Stimulated activated CD8-positive, alpha-beta memory T cell treated with anti-CD3 and anti-CD28 coated beads, Interleukin-15, amount 100 ng/mL, for 24 hours (primary cell): ENCODE results near the gene RHOF.
"Not testable (repeated sequence)": the region's sequence is repeated elsewhere in the genome, so short reads cannot be mapped to it uniquely, and the experiment has no call there.

ENCODE experiments used
- DNase-seq: peaks from one replicate; pipeline ENCODE4 v3.0.0-alpha.2; 2020; ENCODE audit warnings: low read depth

RHOF gene

DNA sequence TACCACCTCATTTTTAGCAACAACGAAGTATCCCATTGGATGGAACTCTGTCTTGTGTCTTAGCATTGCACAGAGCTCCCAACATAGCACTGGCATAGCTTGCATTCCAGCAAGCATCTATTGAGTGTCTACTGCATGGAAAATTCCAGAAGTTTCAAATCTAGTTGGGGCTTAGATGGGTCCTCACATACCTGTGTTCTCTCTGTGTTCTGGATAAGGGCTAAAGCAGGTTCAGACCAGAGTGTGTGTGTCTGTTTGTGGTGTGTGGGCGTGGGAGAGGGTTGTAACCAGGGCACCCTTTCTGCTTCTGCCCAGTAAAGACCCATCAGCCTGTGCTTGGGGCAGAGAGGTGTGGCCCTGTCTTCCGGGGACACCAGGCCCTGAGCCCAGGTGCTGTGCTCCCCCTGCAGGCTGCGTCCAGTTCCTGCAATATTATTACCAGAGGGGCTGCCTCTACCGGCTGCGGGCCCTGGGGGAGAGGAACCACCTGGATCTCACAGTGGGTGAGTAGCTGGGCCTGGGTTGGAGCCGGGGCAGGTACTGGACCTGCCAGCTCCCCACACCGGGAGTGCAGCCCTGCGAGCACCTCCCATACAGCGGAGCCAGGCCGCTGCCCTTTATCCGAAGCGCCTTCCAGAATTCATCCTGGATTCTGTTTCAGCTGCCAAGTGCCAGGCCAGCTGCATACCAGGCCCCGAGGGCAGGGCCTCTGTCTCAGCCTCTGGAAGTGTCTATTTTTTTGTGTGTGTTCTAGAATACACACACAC lies 20.3 kb downstream of the RHOF start:
- no peak for DNase-seq

DNA sequence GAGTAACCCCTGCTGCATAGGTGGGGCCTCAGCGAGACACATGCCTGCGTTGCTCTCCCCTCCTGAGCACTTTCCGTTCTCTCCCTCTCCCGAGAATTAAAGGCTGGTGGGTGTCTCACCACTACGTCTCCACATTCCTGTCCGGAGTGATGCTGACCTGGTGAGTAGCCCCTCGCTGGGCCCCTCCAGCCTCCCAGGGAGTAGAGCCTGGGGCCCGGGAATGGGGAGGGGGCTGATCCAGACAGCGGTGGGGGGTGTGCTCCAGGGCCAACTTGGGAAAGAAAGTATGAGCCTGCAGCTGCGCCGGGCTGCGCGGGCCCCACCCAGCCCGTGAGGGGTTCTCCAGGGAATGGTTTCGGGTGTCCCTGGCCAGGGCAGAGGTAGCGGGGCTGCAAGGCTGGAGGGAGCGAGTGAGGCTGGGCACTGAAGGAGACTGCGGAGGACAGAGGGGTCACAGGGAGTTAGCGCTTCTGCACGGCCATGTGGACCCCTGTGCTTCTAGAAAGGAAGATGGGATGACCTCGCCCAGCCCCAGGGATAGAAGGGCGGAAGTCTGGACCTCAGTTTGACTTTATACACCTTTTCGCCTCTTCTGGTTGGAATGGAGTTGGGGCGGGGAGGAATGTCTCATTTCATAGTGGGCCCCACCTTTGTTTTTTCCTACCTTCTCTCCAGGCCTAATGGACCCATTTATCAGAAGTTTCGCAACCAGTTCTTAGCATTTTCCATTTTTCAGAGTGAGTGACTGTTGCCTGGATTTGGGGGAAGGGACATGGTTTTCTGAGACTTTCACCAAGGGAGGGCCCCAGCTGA lies 22.5 kb downstream of the RHOF start:
- DNase-seq: no peak

- DNase-seq: no peak
Measured at GRCh38 chr12:121770388-121770787, 23.1 kb downstream of the RHOF start.

DNA sequence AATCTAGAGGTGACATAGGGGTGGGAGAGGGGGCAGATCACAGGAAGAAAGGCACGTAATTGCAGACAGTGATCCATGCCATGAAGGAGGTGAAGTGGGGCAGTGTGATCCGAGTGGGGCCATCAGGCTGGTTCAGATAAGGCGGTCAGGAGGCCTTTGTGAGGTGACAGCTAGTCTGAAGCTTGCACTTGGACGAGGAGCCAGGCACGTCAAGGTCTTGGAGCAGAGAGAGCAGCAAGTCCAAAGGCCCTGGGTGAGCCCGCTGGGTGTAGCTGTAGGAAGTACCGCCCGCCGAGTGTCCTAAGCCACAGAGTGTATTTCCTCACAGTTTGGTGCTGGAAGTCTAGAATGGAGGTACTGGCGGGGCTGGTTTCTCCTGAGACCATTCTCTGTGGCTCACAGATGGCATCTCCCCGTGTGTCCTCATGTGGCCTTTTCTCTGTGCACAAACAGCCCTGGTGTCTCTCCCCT lies 23.6 kb downstream of the RHOF start:
- no peak for DNase-seq

DNA sequence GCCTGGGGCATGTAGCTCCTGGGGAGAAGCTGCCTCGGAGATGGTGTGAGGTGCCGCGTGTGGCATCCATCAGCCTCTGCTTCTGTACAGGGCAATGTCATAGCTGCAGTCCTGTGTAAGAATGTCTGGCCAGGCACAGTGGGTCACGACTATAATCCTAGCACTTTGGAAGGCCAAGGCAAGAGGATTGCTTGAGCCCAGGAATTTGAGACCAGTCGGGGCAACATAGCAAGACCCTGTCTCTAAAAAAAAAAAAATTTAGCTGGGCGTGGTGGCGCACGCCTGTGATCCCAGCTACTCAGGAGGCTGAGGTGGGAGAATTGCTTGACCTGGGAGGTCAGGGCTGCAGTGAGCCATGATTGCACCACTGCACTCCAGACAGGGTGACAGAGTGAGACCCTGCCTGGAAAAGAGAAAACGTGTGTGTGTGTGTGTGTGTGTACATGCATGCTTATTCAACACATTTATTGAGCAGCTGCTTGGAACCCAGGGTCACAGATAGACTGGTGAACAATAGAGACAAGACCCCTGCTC lies 24.1 kb downstream of the RHOF start:
- no peak for DNase-seq

- no peak for DNase-seq
Measured at GRCh38 chr12:121767525-121768016, 25.9 kb downstream of the RHOF start.

DNA sequence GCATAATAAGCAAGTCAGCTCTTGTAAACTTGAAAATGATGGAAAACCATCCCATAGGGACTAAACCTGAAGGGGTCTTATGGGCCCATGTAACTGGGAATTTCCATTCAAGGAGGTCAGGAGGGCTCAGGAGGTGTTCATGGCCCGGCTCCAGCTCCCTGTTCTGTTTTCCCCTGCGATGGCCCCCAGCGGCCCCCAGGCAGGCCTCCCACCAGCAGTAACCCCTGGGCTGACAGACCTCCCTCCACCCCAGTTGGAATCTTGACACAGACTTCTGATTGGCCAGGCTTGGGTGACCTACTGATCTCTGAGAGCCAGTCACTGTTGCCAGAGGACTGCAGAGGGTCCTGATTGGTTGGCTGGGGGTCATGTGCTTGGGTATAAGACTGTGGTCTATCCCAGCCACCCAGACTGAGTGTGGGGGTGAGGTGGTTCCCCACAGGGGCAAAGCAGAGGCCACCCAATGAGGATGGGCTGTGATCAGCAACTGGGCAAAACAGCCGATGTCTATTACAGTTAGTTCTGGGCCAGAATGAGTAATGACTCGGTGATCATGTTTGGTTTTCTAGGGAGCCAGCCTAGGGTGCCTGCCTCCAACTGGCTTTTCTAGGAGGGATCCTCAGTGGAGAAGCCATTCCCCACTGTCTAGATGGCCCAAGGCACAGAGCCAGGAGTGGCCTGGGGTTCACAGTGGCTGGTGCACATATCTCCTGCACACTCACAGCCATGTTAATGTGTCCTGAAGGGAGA lies 27.0 kb downstream of the RHOF start:
- DNase-seq: no peak

DNA sequence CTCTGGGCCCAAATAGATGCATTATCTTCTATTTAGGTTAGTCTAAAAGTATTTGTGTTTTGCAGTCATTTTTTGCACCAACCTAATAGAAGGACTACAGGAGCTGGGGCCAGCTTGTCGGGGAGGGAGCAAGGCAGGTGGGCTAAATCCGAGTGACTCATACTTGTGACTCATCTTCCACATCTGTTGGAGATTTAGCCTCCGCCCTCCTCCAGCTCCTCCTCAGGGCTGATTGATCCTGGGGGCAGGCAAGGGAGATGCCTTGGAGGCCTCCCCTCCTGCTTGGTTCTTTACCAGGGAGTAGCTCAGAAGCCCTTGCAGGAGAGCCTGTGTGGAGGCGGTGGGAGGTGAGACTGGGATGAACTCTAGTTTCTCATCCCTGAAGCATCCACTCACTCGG lies 27.9 kb downstream of the RHOF start:
- no peak for DNase-seq

GRCh38 chr12:121764808-121765207 lies 28.7 kb downstream of the RHOF start:
- no peak for DNase-seq

DNA sequence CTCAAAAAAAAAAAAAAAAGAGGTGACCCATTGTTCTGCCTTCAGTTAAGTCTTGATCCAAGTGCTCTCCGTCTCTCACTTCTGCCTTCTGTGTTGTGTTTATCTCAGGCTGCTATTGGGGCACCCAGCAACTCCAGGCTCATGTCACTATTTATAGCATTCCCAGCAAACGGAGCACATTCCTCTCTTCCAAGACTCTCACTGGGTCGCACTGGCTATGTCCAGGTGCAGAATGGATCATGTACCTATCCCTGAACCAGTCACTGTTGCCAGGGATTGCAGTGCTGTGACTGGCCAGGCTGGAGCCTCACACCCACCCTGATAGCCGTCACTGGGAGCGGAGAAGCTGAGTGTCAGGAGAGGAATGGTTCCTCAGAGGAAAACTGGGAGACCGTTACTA lies 31.2 kb downstream of the RHOF start:
- no peak for DNase-seq

GRCh38 chr12:121758536-121758935 lies 35.0 kb downstream of the RHOF start:
- DNase-seq: not testable (repeated sequence)

GRCh38 chr12:121755591-121755990 lies 37.9 kb downstream of the RHOF start:
- DNase-seq: no peak

- no peak for DNase-seq
Measured at GRCh38 chr12:121754836-121755235, 38.7 kb downstream of the RHOF start.

GRCh38 chr12:121753844-121754264 lies 39.6 kb downstream of the RHOF start:
- no peak for DNase-seq

GRCh38 chr12:121751749-121752351 lies 41.6 kb downstream of the RHOF start:
- DNase-seq: no peak

DNA sequence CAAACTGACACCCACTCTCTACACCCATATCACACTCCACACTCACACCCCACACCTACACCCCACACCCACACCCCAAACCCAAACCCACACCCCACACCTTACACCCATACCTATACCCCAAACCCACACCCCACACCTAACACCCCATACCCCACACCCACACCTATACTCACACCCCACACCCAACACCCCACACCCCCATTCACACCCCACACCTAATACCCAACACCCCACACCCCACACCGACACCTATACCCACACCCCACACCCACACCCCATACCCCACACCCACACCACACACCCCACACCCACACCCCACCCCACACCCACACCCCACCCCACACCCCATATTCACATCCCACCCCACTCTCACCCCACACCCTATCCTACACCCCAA lies 42.5 kb downstream of the RHOF start:
- DNase-seq: no peak

- DNase-seq: no peak
Measured at GRCh38 chr12:121750507-121750955, 43.0 kb downstream of the RHOF start.

GRCh38 chr12:121749267-121749666 lies 44.2 kb downstream of the RHOF start:
- no peak for DNase-seq

- DNase-seq: no peak
Measured at GRCh38 chr12:121748571-121749265, 44.8 kb downstream of the RHOF start.

- DNase-seq: no peak
Measured at GRCh38 chr12:121748218-121748570, 45.3 kb downstream of the RHOF start.

- not testable (repeated sequence) for DNase-seq
Measured at GRCh38 chr12:121745545-121745944, 47.9 kb downstream of the RHOF start.
